ENCODE data around the gene CCDC138. TPM values are rescaled to one million over a fixed set of nuclear protein-coding genes. Genes with fewer than 3 reads are reported as not detected.

The CCDC138 gene
- total RNA-seq, 1 experiment from 2014 or later, result 16.6 TPM

GRCh38 chr2:108889907-108890306, 103.3 kb downstream of the CCDC138 start:
- DNase-seq (ENCODE audit: low read depth in 1 of 2, low spot score in 2 of 2), result no peak
- H3K27me3 ChIP-seq (replicated peaks), result no peaks in the 10 kb centered on the region
- H3K27ac ChIP-seq, result no peak overlapping the region
- H3K9me3 ChIP-seq (replicated peaks), result peaks cover 5% of the 10 kb centered on the region; the same call in 1 of the 2 replicates
- H3K4me3 ChIP-seq, result no peak overlapping the region
- H3K36me3 ChIP-seq, result no peaks in the 10 kb centered on the region
- H3K4me1 ChIP-seq (replicated peaks), result no peaks in the 10 kb centered on the region

- Histone ChIP-seq H3K4me3 (no peak overlapping the region), H3K27ac (no peak overlapping the region)
Observed at GRCh38 chr2:108893277-108893676, 106.7 kb downstream of the CCDC138 start.

GRCh38 chr2:108894766-108895165, 108.2 kb downstream of the CCDC138 start:
- Histone ChIP-seq H3K27ac (no peak overlapping the region), H3K4me3 (no peak overlapping the region), H3K36me3 (no peaks in the 10 kb centered on the region), H3K27me3 (replicated peaks) (no peaks in the 10 kb centered on the region), H3K4me1 (replicated peaks) (no peaks in the 10 kb centered on the region), H3K9me3 (replicated peaks) (0 out of 2 replicates have a peak, but pooled peaks cover 3% of the 10 kb centered on the region)
- DNase-seq (ENCODE audit: low read depth in 1 of 2, low spot score in 2 of 2), result no peak

More at GRCh38 chr2:108893277-108893676, 106.7 kb downstream of the CCDC138 start:
- H3K27me3 ChIP-seq (replicated peaks), result no peaks in the 10 kb centered on the region
- DNase-seq (ENCODE audit: low read depth in 1 of 2, low spot score in 2 of 2), result no peak
- no peaks in the 10 kb centered on the region for H3K36me3 ChIP-seq
- H3K4me1 ChIP-seq (replicated peaks), result no peaks in the 10 kb centered on the region
- H3K9me3 ChIP-seq (replicated peaks), result 0 out of 2 replicates have a peak, but pooled peaks cover 3% of the 10 kb centered on the region

- Histone ChIP-seq H3K9me3 (replicated peaks) (0 out of 2 replicates have a peak, but pooled peaks cover 2% of the 10 kb centered on the region), H3K4me3 (no peak overlapping the region), H3K4me1 (replicated peaks) (no peaks in the 10 kb centered on the region), H3K27me3 (replicated peaks) (no peaks in the 10 kb centered on the region), H3K27ac (no peak overlapping the region), H3K36me3 (no peaks in the 10 kb centered on the region)
- no peak for DNase-seq (ENCODE audit: low read depth in 1 of 2, low spot score in 2 of 2)
Observed at GRCh38 chr2:108895188-108895587, 108.6 kb downstream of the CCDC138 start.

- Histone ChIP-seq H3K4me3 (no peak overlapping the region), H3K36me3 (no peaks in the 10 kb centered on the region), H3K4me1 (replicated peaks) (no peaks in the 10 kb centered on the region), H3K27ac (no peak overlapping the region), H3K9me3 (replicated peaks) (no peaks in the 10 kb centered on the region), H3K27me3 (replicated peaks) (no peaks in the 10 kb centered on the region)
- no peak for DNase-seq (ENCODE audit: low read depth in 1 of 2, low spot score in 2 of 2)
Observed at GRCh38 chr2:108896741-108897140, 110.2 kb downstream of the CCDC138 start.

- no peak for DNase-seq (ENCODE audit: low read depth in 1 of 2, low spot score in 2 of 2)
- H3K9me3 ChIP-seq (replicated peaks), result no peaks in the 10 kb centered on the region
- H3K27me3 ChIP-seq (replicated peaks), result peaks cover 9% of the 10 kb centered on the region; the same call in 1 of the 2 replicates
- H3K4me3 ChIP-seq, result no peak overlapping the region
- no peaks in the 10 kb centered on the region for H3K4me1 ChIP-seq (replicated peaks)
- no peaks in the 10 kb centered on the region for H3K36me3 ChIP-seq
- no peak overlapping the region for H3K27ac ChIP-seq
Observed at GRCh38 chr2:108898315-108899082, 111.9 kb downstream of the CCDC138 start.

- peaks cover 15% of the 10 kb centered on the region for H3K27me3 ChIP-seq (replicated peaks)
- H3K36me3 ChIP-seq, result no peaks in the 10 kb centered on the region
- DNase-seq (ENCODE audit: low read depth in 1 of 2, low spot score in 2 of 2), result no peak
Observed at GRCh38 chr2:108904680-108905079, 118.1 kb downstream of the CCDC138 start.

GRCh38 chr2:108905176-108905575, 118.6 kb downstream of the CCDC138 start:
- Histone ChIP-seq H3K27ac (no peak overlapping the region), H3K36me3 (no peaks in the 10 kb centered on the region), H3K27me3 (replicated peaks) (peaks cover 15% of the 10 kb centered on the region), H3K4me1 (replicated peaks) (no peaks in the 10 kb centered on the region), H3K9me3 (replicated peaks) (no peaks in the 10 kb centered on the region), H3K4me3 (no peak overlapping the region)
- no peak for DNase-seq (ENCODE audit: low read depth in 1 of 2, low spot score in 2 of 2)

More at GRCh38 chr2:108904680-108905079, 118.1 kb downstream of the CCDC138 start:
- H3K4me3 ChIP-seq, result no peak overlapping the region
- H3K4me1 ChIP-seq (replicated peaks), result no peaks in the 10 kb centered on the region
- no peak overlapping the region for H3K27ac ChIP-seq
- H3K9me3 ChIP-seq (replicated peaks), result no peaks in the 10 kb centered on the region

GRCh38 chr2:108905906-108906305, 119.3 kb downstream of the CCDC138 start:
- no peak overlapping the region for H3K4me3 ChIP-seq
- H3K4me1 ChIP-seq (replicated peaks), result no peaks in the 10 kb centered on the region
- peaks cover 15% of the 10 kb centered on the region for H3K27me3 ChIP-seq (replicated peaks)
- no peak for DNase-seq (ENCODE audit: low read depth in 1 of 2, low spot score in 2 of 2)
- H3K27ac ChIP-seq, result no peak overlapping the region
- H3K9me3 ChIP-seq (replicated peaks), result no peaks in the 10 kb centered on the region
- no peaks in the 10 kb centered on the region for H3K36me3 ChIP-seq

- no peak for DNase-seq (ENCODE audit: low read depth in 1 of 2, low spot score in 2 of 2)
- Histone ChIP-seq H3K27me3 (replicated peaks) (peaks cover 15% of the 10 kb centered on the region), H3K9me3 (replicated peaks) (no peaks in the 10 kb centered on the region), H3K4me1 (replicated peaks) (no peaks in the 10 kb centered on the region), H3K36me3 (no peaks in the 10 kb centered on the region), H3K27ac (no peak overlapping the region), H3K4me3 (no peak overlapping the region)
Observed at GRCh38 chr2:108906403-108907077, 120.0 kb downstream of the CCDC138 start.

- H3K4me1 ChIP-seq (replicated peaks), result no peaks in the 10 kb centered on the region
- no peak overlapping the region for H3K4me3 ChIP-seq
- H3K27me3 ChIP-seq (replicated peaks), result peaks cover 7% of the 10 kb centered on the region; the same call in 1 of the 2 replicates
- no peak overlapping the region for H3K27ac ChIP-seq
- no peaks in the 10 kb centered on the region for H3K9me3 ChIP-seq (replicated peaks)
- DNase-seq (ENCODE audit: low read depth in 1 of 2, low spot score in 2 of 2), result no peak
- H3K36me3 ChIP-seq, result no peaks in the 10 kb centered on the region
Observed at GRCh38 chr2:108907822-108908712, 121.5 kb downstream of the CCDC138 start.

GRCh38 chr2:108908713-108909070, 122.1 kb downstream of the CCDC138 start:
- H3K9me3 ChIP-seq (replicated peaks), result no peaks in the 10 kb centered on the region
- no peaks in the 10 kb centered on the region for H3K36me3 ChIP-seq
- no peaks in the 10 kb centered on the region for H3K4me1 ChIP-seq (replicated peaks)
- H3K27me3 ChIP-seq (replicated peaks), result peaks cover 6% of the 10 kb centered on the region; the same call in 1 of the 2 replicates
- H3K27ac ChIP-seq, result no peak overlapping the region
- no peak for DNase-seq (ENCODE audit: low read depth in 1 of 2, low spot score in 2 of 2)
- H3K4me3 ChIP-seq, result no peak overlapping the region

- Histone ChIP-seq H3K36me3 (no peaks in the 10 kb centered on the region), H3K27ac (no peak overlapping the region), H3K4me3 (no peak overlapping the region), H3K27me3 (replicated peaks) (peaks cover 6% of the 10 kb centered on the region; the same call in 1 of the 2 replicates), H3K9me3 (replicated peaks) (no peaks in the 10 kb centered on the region), H3K4me1 (replicated peaks) (no peaks in the 10 kb centered on the region)
- DNase-seq (ENCODE audit: low read depth in 1 of 2, low spot score in 2 of 2), result no peak
Observed at GRCh38 chr2:108909275-108909823, 122.8 kb downstream of the CCDC138 start.

All from SJSA1 (cell line).